Measurements from ENCODE around the gene AMDHD2. TPM values are rescaled to one million over a fixed set of nuclear protein-coding genes. Genes with fewer than 3 reads are reported as not detected.
"Not testable (repeated sequence)": the region's sequence is repeated elsewhere in the genome, so short reads cannot be mapped to it uniquely, and the experiment has no call there.

AMDHD2 gene
- total RNA-seq, 5 donors from 2014 or later (not counting 1 experiment from before 2014, with no cell fraction given): 104 to 215 (median 122) TPM

- H3K27me3 Mint-ChIP-seq: no peaks in the 10 kb centered on the region
- Histone ChIP-seq H3K36me3 (ENCODE audit: control insufficient read depth in 2 of 2, extremely low read depth in 1 of 2, insufficient read depth in 1 of 2, low read length in 1 of 2) (peaks cover 5 to 31% of the 10 kb centered on the region in 2 donors), H3K4me1 (ENCODE audit: control insufficient read depth in 1 of 2, extremely low read depth in 1 of 2, insufficient read depth in 2 of 2, low read length in 2 of 2) (peaks cover 0 to 30% of the 10 kb centered on the region in 2 experiments), H3K9me3 (no peaks in the 10 kb centered on the region), H3K4me3 (ENCODE audit: control insufficient read depth in 1 of 2, extremely low read depth in 1 of 2, low read length in 1 of 2) (peak within 1 kb of the TSS; percentile 80 to 95), H3K27me3 (replicated peaks in 1 of 2; ENCODE audit: control insufficient read depth in 2 of 2, extremely low read depth in 1 of 2, insufficient read depth in 2 of 2, low read length in 1 of 2) (no peaks in the 10 kb centered on the region), H3K27ac (ENCODE audit: low read length) (peak within 1 kb of the TSS; percentile 99)
- peaks cover 2% of the 10 kb centered on the region for H3K36me3 Mint-ChIP-seq
- ATAC-seq (replicated peaks in 1 of 4): peak in 3 of 4 experiments; percentile 2 to 6 (median 6)
- WGBS (ENCODE audit: insufficient coverage): 7% methylated on average over 8 of the region's 11 CpGs
- peak within 1 kb of the TSS; percentile 93 to 97 (median 96) for H3K4me3 Mint-ChIP-seq
- POLR2A ChIA-PET: interaction anchor here (0.6 to 2.8 kb wide), 3 partner anchors 11 to 15 kb away, joined by 3 to 31 read pairs (median 7); partner anchors contain the start of gene AMDHD2 (in 2 of the 2)
- H3K27ac Mint-ChIP-seq: peak within 1 kb of the TSS; percentile 98
- CTCF ChIA-PET: interaction anchor here (0.6 to 0.7 kb wide), 2 partner anchors 491 to 1432 kb away, joined by 3 to 4 read pairs; no protein-coding TSS in a partner anchor
- no peaks in the 10 kb centered on the region for H3K9me3 Mint-ChIP-seq
- H3K4me1 Mint-ChIP-seq: peaks cover 16 to 20% (median 19%) of the 10 kb centered on the region in 3 donors
- no peak for DNase-seq
Measured at GRCh38 chr16:2531371-2531695, 11.2 kb downstream of the AMDHD2 start, which contains the start of gene CEMP1. Gene CEMP1, minus strand, starts transcription at chr16:2531408. Its CDS starts 335 bp downstream, at chr16:2531073.

GRCh38 chr16:2531696-2532493 lies 11.7 kb downstream of the AMDHD2 start:
- H3K27me3 Mint-ChIP-seq: no peaks in the 10 kb centered on the region

GRCh38 chr16:2532494-2533141 lies 12.4 kb downstream of the AMDHD2 start:
- ChIA-PET CTCF (interaction anchor here in 1 of 2 donors (0.6 kb wide), 1 partner anchor 17 kb away, joined by 4 read pairs; no protein-coding TSS in a partner anchor), POLR2A (interaction anchor here in 1 of 2 donors (2.8 kb wide), 1 partner anchor 13 kb away, joined by 31 read pairs; the partner anchor contains the start of gene AMDHD2)
- peak overlapping the region; percentile 99 for H3K27ac ChIP-seq (ENCODE audit: low read length)
- H3K27me3 ChIP-seq (replicated peaks in 1 of 2; ENCODE audit: control insufficient read depth in 2 of 2, extremely low read depth in 1 of 2, insufficient read depth in 2 of 2, low read length in 1 of 2): no peaks in the 10 kb centered on the region
- H3K27ac Mint-ChIP-seq: peak overlapping the region; percentile 98
- H3K36me3 ChIP-seq (ENCODE audit: control insufficient read depth in 2 of 2, extremely low read depth in 1 of 2, insufficient read depth in 1 of 2, low read length in 1 of 2): peaks cover 5 to 24% of the 10 kb centered on the region in 2 donors
- no peaks in the 10 kb centered on the region for H3K9me3 Mint-ChIP-seq
- DNase-seq (peak; percentile 48 to 83 (median 69)), ATAC-seq (replicated peaks in 1 of 4) (peak; percentile 25 to 39 (median 36))
- peaks cover 2% of the 10 kb centered on the region for H3K36me3 Mint-ChIP-seq
- no peaks in the 10 kb centered on the region for H3K9me3 ChIP-seq
- H3K4me3 ChIP-seq (ENCODE audit: control insufficient read depth in 1 of 2, extremely low read depth in 1 of 2, low read length in 1 of 2): peak overlapping the region; percentile 80 to 95
- WGBS (ENCODE audit: insufficient coverage): under 1% methylated on average over 19 of the region's 37 CpGs
- peaks cover 2 to 40% of the 10 kb centered on the region in 2 experiments for H3K4me1 ChIP-seq (ENCODE audit: control insufficient read depth in 1 of 2, extremely low read depth in 1 of 2, insufficient read depth in 2 of 2, low read length in 2 of 2)
- H3K4me3 Mint-ChIP-seq: peak overlapping the region; percentile 93 to 97 (median 96)
- peaks cover 23 to 27% (median 24%) of the 10 kb centered on the region in 3 donors for H3K4me1 Mint-ChIP-seq
- H3K27me3 Mint-ChIP-seq: no peaks in the 10 kb centered on the region

More at GRCh38 chr16:2531696-2532493, 11.7 kb downstream of the AMDHD2 start:
- peak overlapping the region; percentile 93 to 97 (median 96) for H3K4me3 Mint-ChIP-seq
- DNase-seq: peak; percentile 91 to 99 (median 97)
- peak overlapping the region; percentile 80 to 95 for H3K4me3 ChIP-seq (ENCODE audit: control insufficient read depth in 1 of 2, extremely low read depth in 1 of 2, low read length in 1 of 2)
- ATAC-seq (replicated peaks in 1 of 4): peak; percentile 85 to 96 (median 95)
- POLR2A ChIA-PET: interaction anchor here (1.2 to 2.8 kb wide), 2 partner anchors 11 to 12 kb away, joined by 7 to 31 read pairs; partner anchors contain the start of gene AMDHD2 (in 2 of the 2)
- H3K4me1 ChIP-seq (ENCODE audit: control insufficient read depth in 1 of 2, extremely low read depth in 1 of 2, insufficient read depth in 2 of 2, low read length in 2 of 2): peaks cover under 1 to 34% of the 10 kb centered on the region in 2 experiments
- H3K36me3 Mint-ChIP-seq: peaks cover 2% of the 10 kb centered on the region
- H3K27ac ChIP-seq (ENCODE audit: low read length): peak overlapping the region; percentile 99
- peak overlapping the region; percentile 98 for H3K27ac Mint-ChIP-seq
- WGBS (ENCODE audit: insufficient coverage): under 1% methylated on average over 77 of the region's 84 CpGs
- peaks cover 19 to 23% (median 19%) of the 10 kb centered on the region in 3 donors for H3K4me1 Mint-ChIP-seq
- H3K9me3 Mint-ChIP-seq: no peaks in the 10 kb centered on the region
- CTCF ChIA-PET: interaction anchor here (0.6 to 0.7 kb wide), 2 partner anchors 492 to 1431 kb away, joined by 3 to 4 read pairs; no protein-coding TSS in a partner anchor
- H3K9me3 ChIP-seq: no peaks in the 10 kb centered on the region
- no peaks in the 10 kb centered on the region for H3K27me3 ChIP-seq (replicated peaks in 1 of 2; ENCODE audit: control insufficient read depth in 2 of 2, extremely low read depth in 1 of 2, insufficient read depth in 2 of 2, low read length in 1 of 2)
- peaks cover 5 to 29% of the 10 kb centered on the region in 2 donors for H3K36me3 ChIP-seq (ENCODE audit: control insufficient read depth in 2 of 2, extremely low read depth in 1 of 2, insufficient read depth in 1 of 2, low read length in 1 of 2)

GRCh38 chr16:2533142-2533755 lies 13.1 kb downstream of the AMDHD2 start:
- Histone ChIP-seq H3K36me3 (ENCODE audit: control insufficient read depth in 2 of 2, extremely low read depth in 1 of 2, insufficient read depth in 1 of 2, low read length in 1 of 2) (peaks cover 3 to 18% of the 10 kb centered on the region in 2 donors), H3K4me1 (ENCODE audit: control insufficient read depth in 1 of 2, extremely low read depth in 1 of 2, insufficient read depth in 2 of 2, low read length in 2 of 2) (peaks cover 2 to 40% of the 10 kb centered on the region in 2 experiments), H3K4me3 (ENCODE audit: control insufficient read depth in 1 of 2, extremely low read depth in 1 of 2, low read length in 1 of 2) (peak overlapping the region; percentile 80 to 95), H3K27ac (ENCODE audit: low read length) (peak overlapping the region; percentile 99)
- not testable (repeated sequence) for H3K9me3 ChIP-seq; H3K9me3 Mint-ChIP-seq; H3K27me3 ChIP-seq (replicated peaks in 1 of 2; ENCODE audit: control insufficient read depth in 2 of 2, extremely low read depth in 1 of 2, insufficient read depth in 2 of 2, low read length in 1 of 2); H3K27me3 Mint-ChIP-seq; H3K36me3 Mint-ChIP-seq; ATAC-seq (replicated peaks in 1 of 4)
- DNase-seq: peak in 1 of 35 experiments; percentile 28
- WGBS (ENCODE audit: insufficient coverage): 79% methylated on average over 2 of the region's 16 CpGs
- H3K27ac Mint-ChIP-seq: peak overlapping the region; percentile 98
- POLR2A ChIA-PET: interaction anchor here in 1 of 2 donors (2.8 kb wide), 1 partner anchor 13 kb away, joined by 31 read pairs; the partner anchor contains the start of gene AMDHD2
- H3K4me1 Mint-ChIP-seq: peaks cover 23 to 27% (median 24%) of the 10 kb centered on the region in 3 donors
- H3K4me3 Mint-ChIP-seq: peak overlapping the region; percentile 93 to 97 (median 96)
- CTCF ChIA-PET: interaction anchor here in 1 of 2 donors (0.6 kb wide), 1 partner anchor 17 kb away, joined by 4 read pairs; no protein-coding TSS in a partner anchor

- Mint-ChIP-seq H3K27ac (peak overlapping the region; percentile 28 to 73), H3K36me3 (peaks cover 2% of the 10 kb centered on the region), H3K9me3 (no peaks in the 10 kb centered on the region), H3K27me3 (no peaks in the 10 kb centered on the region), H3K4me1 (peaks cover 25 to 30% (median 30%) of the 10 kb centered on the region in 3 donors), H3K4me3 (peak overlapping the region; percentile 57 to 96 (median 65))
- DNase-seq (no peak), ATAC-seq (replicated peaks in 1 of 4) (no peak)
- Histone ChIP-seq H3K27ac (ENCODE audit: low read length) (no peak overlapping the region), H3K4me3 (ENCODE audit: control insufficient read depth in 1 of 2, extremely low read depth in 1 of 2, low read length in 1 of 2) (no peak overlapping the region), H3K9me3 (no peaks in the 10 kb centered on the region), H3K4me1 (ENCODE audit: control insufficient read depth in 1 of 2, extremely low read depth in 1 of 2, insufficient read depth in 2 of 2, low read length in 2 of 2) (peaks cover 5 to 45% of the 10 kb centered on the region in 2 experiments), H3K36me3 (ENCODE audit: control insufficient read depth in 2 of 2, extremely low read depth in 1 of 2, insufficient read depth in 1 of 2, low read length in 1 of 2) (peaks cover 0 to 12% of the 10 kb centered on the region in 2 donors), H3K27me3 (replicated peaks in 1 of 2; ENCODE audit: control insufficient read depth in 2 of 2, extremely low read depth in 1 of 2, insufficient read depth in 2 of 2, low read length in 1 of 2) (no peaks in the 10 kb centered on the region)
- CTCF ChIA-PET: no interaction called here
- POLR2A ChIA-PET: no interaction called here
- WGBS (ENCODE audit: insufficient coverage): 95% methylated on average over 9 of the region's 11 CpGs
Measured at GRCh38 chr16:2533912-2534311, 13.7 kb downstream of the AMDHD2 start.
